ENCODE measurements around the gene MYO1F.

DNA sequence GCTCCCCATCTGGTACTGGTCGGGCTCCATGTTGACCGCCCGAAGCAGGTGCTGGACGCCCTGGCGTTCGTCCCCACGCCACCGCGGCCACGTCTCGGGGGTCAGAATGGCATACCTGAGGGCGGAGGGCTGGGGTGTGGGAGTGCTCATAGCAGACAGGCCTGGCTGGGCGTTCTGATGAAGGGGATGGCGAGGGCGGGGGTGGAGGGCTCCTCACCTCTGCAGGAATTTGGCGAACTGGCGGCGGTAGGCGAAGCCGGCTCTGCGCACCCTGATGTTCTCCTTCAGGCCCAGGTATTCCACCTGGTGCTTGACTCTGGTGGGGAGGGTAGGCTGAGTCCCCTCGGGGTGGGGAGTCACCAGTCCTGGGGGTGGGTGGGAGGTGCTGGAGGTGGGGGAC is 41.0 kb downstream of the MYO1F start:
- TF ChIP-seq EP300 (IDR thresholded peaks at IDR 0.05; ENCODE audit: borderline replicate concordance) (no peak), REST (IDR thresholded peaks at IDR 0.05; ENCODE audit: low read depth) (no peak), TEAD4 (IDR thresholded peaks at IDR 0.05) (no peak), CEBPB (IDR thresholded peaks at IDR 0.05) (no peak)

Measured in Ishikawa (cell line).